Thyroid gland (tissue), 4 donors: ENCODE data around the gene SCYGR7.

Source experiments
- POLR2A ChIP-seq, 2 donors: fragments of 450-650 bp; IDR thresholded peaks; one replicate each; pipeline ENCODE4 v1.6.1; 2017; ENCODE audit warnings: antibody characterized with exemption in 2 of 2, mild to moderate bottlenecking in 2 of 2, moderate library complexity in 1 of 2
- TF ChIP-seq, protein P1 (sequence below), 6 experiments: fragments of 200-600 bp in 3 of 6; fragments of 450-650 bp in 3 of 6; sonication (generic) in 3 of 6; IDR thresholded peaks; one replicate each; pipeline ENCODE4 v1.5.1; 2016 to 2019; ENCODE audit warnings: antibody characterized with exemption in 6 of 6, mild to moderate bottlenecking in 2 of 6, inconsistent platforms in 1 of 6, moderate library complexity in 1 of 6

DNA sequence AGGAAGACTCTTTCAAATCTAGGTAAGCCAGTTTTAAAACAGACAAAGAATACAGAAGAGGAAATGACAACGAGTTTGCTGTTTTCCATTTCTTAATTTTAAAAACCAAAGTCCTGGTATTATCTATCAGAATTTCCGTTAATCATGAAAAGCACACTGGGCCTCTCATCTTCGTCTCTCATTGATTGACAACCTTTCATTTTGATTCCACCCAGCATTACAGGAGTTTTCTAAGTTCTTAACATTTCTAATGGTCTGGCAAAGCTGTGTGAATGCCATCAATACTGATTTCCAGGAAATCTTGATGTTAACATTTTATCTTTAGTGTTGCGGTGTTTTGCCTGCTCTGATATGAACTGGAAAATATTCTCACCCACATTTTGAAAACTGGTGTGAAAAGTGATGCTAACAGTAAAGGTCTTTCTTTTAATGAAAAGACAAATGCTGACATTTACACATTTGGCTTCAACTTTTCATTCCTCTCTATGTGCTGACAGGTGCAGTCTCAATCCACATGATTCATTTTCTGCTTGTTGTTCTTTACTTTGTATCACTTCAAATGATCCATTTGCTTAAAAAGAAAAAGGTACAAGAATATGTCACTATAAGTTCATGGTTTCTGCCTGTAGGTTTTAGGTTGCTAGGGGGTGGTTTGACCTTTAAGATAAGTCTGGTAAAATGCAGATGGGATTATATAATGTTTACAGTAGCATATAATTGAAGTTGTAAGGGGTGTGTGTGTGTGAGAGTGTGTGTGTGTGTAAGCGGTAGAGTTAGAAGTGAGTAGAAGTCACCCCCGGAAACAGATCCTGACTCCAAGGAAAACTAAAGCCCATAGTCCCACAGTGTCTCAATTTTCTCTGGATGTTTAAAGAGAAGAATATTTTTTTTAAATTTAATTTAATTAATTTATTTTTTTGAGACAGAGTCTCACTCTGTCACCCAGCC lies 47.0 kb downstream of the SCYGR7 start:
- no peak for TF ChIP-seq POLR2A (IDR thresholded peaks at IDR 0.05)
- TF ChIP-seq, protein P1, sequence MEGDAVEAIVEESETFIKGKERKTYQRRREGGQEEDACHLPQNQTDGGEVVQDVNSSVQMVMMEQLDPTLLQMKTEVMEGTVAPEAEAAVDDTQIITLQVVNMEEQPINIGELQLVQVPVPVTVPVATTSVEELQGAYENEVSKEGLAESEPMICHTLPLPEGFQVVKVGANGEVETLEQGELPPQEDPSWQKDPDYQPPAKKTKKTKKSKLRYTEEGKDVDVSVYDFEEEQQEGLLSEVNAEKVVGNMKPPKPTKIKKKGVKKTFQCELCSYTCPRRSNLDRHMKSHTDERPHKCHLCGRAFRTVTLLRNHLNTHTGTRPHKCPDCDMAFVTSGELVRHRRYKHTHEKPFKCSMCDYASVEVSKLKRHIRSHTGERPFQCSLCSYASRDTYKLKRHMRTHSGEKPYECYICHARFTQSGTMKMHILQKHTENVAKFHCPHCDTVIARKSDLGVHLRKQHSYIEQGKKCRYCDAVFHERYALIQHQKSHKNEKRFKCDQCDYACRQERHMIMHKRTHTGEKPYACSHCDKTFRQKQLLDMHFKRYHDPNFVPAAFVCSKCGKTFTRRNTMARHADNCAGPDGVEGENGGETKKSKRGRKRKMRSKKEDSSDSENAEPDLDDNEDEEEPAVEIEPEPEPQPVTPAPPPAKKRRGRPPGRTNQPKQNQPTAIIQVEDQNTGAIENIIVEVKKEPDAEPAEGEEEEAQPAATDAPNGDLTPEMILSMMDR (IDR thresholded peaks at IDR 0.05) = no peak
